Hematopoietic multipotent progenitor cell (in vitro differentiated cells): ENCODE results near the gene ZNF576. TPM values are rescaled to one million over a fixed set of nuclear protein-coding genes. Genes with fewer than 3 reads are reported as not detected.
"Not testable (repeated sequence)": the region's sequence is repeated elsewhere in the genome, so short reads cannot be mapped to it uniquely, and the experiment has no call there.

Source experiments
- DNase-seq, 3 donors: peaks; one replicate each; pipeline ENCODE4 v3.0.0-alpha.2; 2011 to 2015; ENCODE audit warnings: low read depth in 2 of 3, low spot score in 2 of 3
- total RNA-seq: library from RNA; depleted of rRNA; stranded (reverse); fragments of >200 nt; gene quantifications from one replicate; pipeline ENCODE4 v1.2.3, GENCODE V29; 2012

The ZNF576 gene
- total RNA-seq, 1 donor, result 18.0 TPM

GRCh38 chr19:43644181-43644580 lies 47.8 kb downstream of the ZNF576 start:
- DNase-seq, result no peak

- DNase-seq, result no peak
Observed at GRCh38 chr19:43648633-43649032, 52.2 kb downstream of the ZNF576 start.

GRCh38 chr19:43649514-43649913 lies 53.1 kb downstream of the ZNF576 start:
- DNase-seq, result no peak

GRCh38 chr19:43650276-43650675 lies 53.9 kb downstream of the ZNF576 start:
- DNase-seq, result not testable (repeated sequence)

Other genes with a start within 250 kb of the ZNF576 start
- 5.4 TPM for gene CD177, start 242.9 kb upstream of the ZNF576 start, total RNA-seq
- not detected for gene TEX101, start 181.7 kb upstream of the ZNF576 start, total RNA-seq
- gene LYPD3, start 131.0 kb upstream of the ZNF576 start, total RNA-seq, result 1.1 TPM
- gene PHLDB3, start 91.8 kb upstream of the ZNF576 start, total RNA-seq, result 22.9 TPM
- 112 TPM for gene ETHE1, start 69.4 kb upstream of the ZNF576 start, total RNA-seq
- 0.81 TPM for gene ZNF575, start 63.4 kb upstream of the ZNF576 start, total RNA-seq
- gene XRCC1, start 21.1 kb upstream of the ZNF576 start, total RNA-seq, result 43.4 TPM
- gene PINLYP, start 20.8 kb upstream of the ZNF576 start, total RNA-seq, result 5.4 TPM
- gene IRGQ, start 461 bp upstream of the ZNF576 start, total RNA-seq, result 25.9 TPM
- under 0.01 TPM for gene SRRM5, start 15.5 kb downstream of the ZNF576 start, total RNA-seq
- gene ZNF428, start 23.0 kb downstream of the ZNF576 start, total RNA-seq, result 23.7 TPM
- 0.27 TPM for gene CADM4, start 43.3 kb downstream of the ZNF576 start, total RNA-seq
- gene PLAUR, start 73.6 kb downstream of the ZNF576 start, total RNA-seq, result 29.6 TPM
- not detected for gene IRGC, start 119.5 kb downstream of the ZNF576 start, total RNA-seq
- gene SMG9, start 158.4 kb downstream of the ZNF576 start, total RNA-seq, result 14.8 TPM
- gene KCNN4, start 184.4 kb downstream of the ZNF576 start, total RNA-seq, result 136 TPM
- gene LYPD5, start 205.9 kb downstream of the ZNF576 start, total RNA-seq, result 3.5 TPM
- gene ZNF283, start 230.7 kb downstream of the ZNF576 start, total RNA-seq, result 5.7 TPM